ENCODE data around the gene TUBD1. TPM values are rescaled to one million over a fixed set of nuclear protein-coding genes. Genes with fewer than 3 reads are reported as not detected.

The TUBD1 gene
- total and polyA plus RNA-seq, 8 donors = 5.9 to 28.6 (median 13.8) TPM; not detected in 1

GRCh38 chr17:59811209-59811608 is 81.5 kb downstream of the TUBD1 start:
- H3K4me1 ChIP-seq = peaks cover 0 to 24% (median 3%) of the 10 kb centered on the region in 4 donors
- H3K27me3 ChIP-seq = no peaks in the 10 kb centered on the region
- no peak overlapping the region for H3K27ac ChIP-seq
- H3K4me3 ChIP-seq = no peak overlapping the region
- peaks cover 7 to 36% (median 29%) of the 10 kb centered on the region in 4 donors for H3K36me3 ChIP-seq
- intact Hi-C loops (cut with DNase I; ENCODE audit: low total_unique reads) = no loop called here
- DNase-seq = no peak
- WGBS, 5 donors = 67 to 94% (median 74%) methylated on average over 1 of the region's 1 CpG
- no peaks in the 10 kb centered on the region for H3K9me3 ChIP-seq
- TF ChIP-seq POLR2A (IDR thresholded peaks at IDR 0.05) (no peak), CTCF (IDR thresholded peaks at IDR 0.05) (no peak), POLR2AphosphoS5 (IDR thresholded peaks at IDR 0.05) (no peak), EP300 (IDR thresholded peaks at IDR 0.05) (no peak)

GRCh38 chr17:59810894-59811153 is 81.9 kb downstream of the TUBD1 start:
- TF ChIP-seq EP300 (IDR thresholded peaks at IDR 0.05) (no peak), CTCF (IDR thresholded peaks at IDR 0.05) (no peak), POLR2AphosphoS5 (IDR thresholded peaks at IDR 0.05) (no peak), POLR2A (IDR thresholded peaks at IDR 0.05) (no peak)
- no peaks in the 10 kb centered on the region for H3K9me3 ChIP-seq
- no peak overlapping the region for H3K4me3 ChIP-seq
- intact Hi-C loops (cut with DNase I; ENCODE audit: low total_unique reads) = no loop called here
- DNase-seq = no peak
- peaks cover 0 to 28% (median 4%) of the 10 kb centered on the region in 4 donors for H3K4me1 ChIP-seq
- H3K27me3 ChIP-seq = no peaks in the 10 kb centered on the region
- 80 to 97% (median 93%) methylated on average over 1 of the region's 1 CpG for WGBS, 5 donors
- H3K36me3 ChIP-seq = peaks cover 7 to 34% (median 28%) of the 10 kb centered on the region in 4 donors
- no peak overlapping the region for H3K27ac ChIP-seq

Small RNAs within 50 kb of the gene (small RNA-seq; reads per million reads assigned to genes)
- gene RNU6-450P (0 reads per million in 4 donors), gene RPS29P21 (0 reads per million in 4 donors)

Other genes starting within 250 kb of the TUBD1 start
- gene PTRH2, start 185.5 kb downstream of the TUBD1 start, total RNA-seq = 100 to 1,000 TPM in 1 of 5 donors, 10 to 100 TPM in 3, 1 to 10 TPM in 1; 4.3 to 107 (median 14.1) TPM
- 10 to 100 TPM; 20.2 to 38.0 (median 30.2) TPM for gene PTRH2, start 185.5 kb downstream of the TUBD1 start, polyA plus RNA-seq
- 100 to 1,000 TPM; 107 to 562 (median 214) TPM for gene VMP1, start 185.3 kb downstream of the TUBD1 start, total RNA-seq
- 100 to 1,000 TPM in 1 of 3 donors, 10 to 100 TPM in 2; 24.4 to 160 (median 51.6) TPM for gene VMP1, start 185.3 kb downstream of the TUBD1 start, polyA plus RNA-seq
- 100 to 1,000 TPM in 1 of 5 donors, 10 to 100 TPM in 4; 26.3 to 129 (median 62.6) TPM for gene RPS6KB1, start 178 bp upstream of the TUBD1 start, total RNA-seq
- gene RPS6KB1, start 178 bp upstream of the TUBD1 start, polyA plus RNA-seq = 10 to 100 TPM in 1 of 3 donors, 1 to 10 TPM in 2; 9.4 to 14.8 (median 9.7) TPM
- 10 to 100 TPM in 3 of 5 donors, 1 to 10 TPM in 2; 3.2 to 27.7 (median 14.7) TPM for gene RNFT1, start 71.8 kb upstream of the TUBD1 start, total RNA-seq
- 10 to 100 TPM in 1 of 3 donors, 1 to 10 TPM in 2; 5.3 to 11.3 (median 6.5) TPM for gene RNFT1, start 71.8 kb upstream of the TUBD1 start, polyA plus RNA-seq
- gene HEATR6, start 186.0 kb upstream of the TUBD1 start, total RNA-seq = 10 to 100 TPM in 3 of 5 donors, 1 to 10 TPM in 2; 4.1 to 58.2 (median 11.7) TPM
- 1 to 10 TPM; 2.1 to 7.6 (median 2.7) TPM for gene HEATR6, start 186.0 kb upstream of the TUBD1 start, polyA plus RNA-seq